ENCODE results near the gene SH3RF3. TPM values are rescaled to one million over a fixed set of nuclear protein-coding genes. Genes with fewer than 3 reads are reported as not detected.

The SH3RF3 gene
- total RNA-seq, 3 donors from 2014 or later (not counting 1 experiment from before 2014, with no cell fraction given), result 0.23 to 0.61 (median 0.34) TPM

- Mint-ChIP-seq H3K27me3 (ENCODE audit: low read depth in 2 of 2) (no peaks in the 10 kb centered on the region), H3K36me3 (no peaks in the 10 kb centered on the region), H3K4me1 (peaks cover 27 to 28% of the 10 kb centered on the region in 2 donors), H3K27ac (no peak overlapping the region), H3K9me3 (no peaks in the 10 kb centered on the region), H3K4me3 (no peak overlapping the region)
- H3K4me1 ChIP-seq (ENCODE audit: control insufficient read depth, insufficient read depth, low read length), result peaks cover 33% of the 10 kb centered on the region
- no peak overlapping the region for H3K27ac ChIP-seq (ENCODE audit: low read length)
- DNase-seq (no peak), ATAC-seq (no peak)
- 90% methylated on average over 14 of the region's 14 CpGs for WGBS (ENCODE audit: insufficient coverage)
- no peaks in the 10 kb centered on the region for H3K27me3 ChIP-seq (ENCODE audit: control insufficient read depth, insufficient read depth, low read length)
- intact Hi-C loops (cut with micrococcal nuclease), result no loop called here
- no peak for TF ChIP-seq CTCF (IDR thresholded peaks at IDR 0.05)
- no peak overlapping the region for H3K4me3 ChIP-seq (ENCODE audit: low read length)
- H3K36me3 ChIP-seq (ENCODE audit: control insufficient read depth, insufficient read depth, low read length), result no peaks in the 10 kb centered on the region
- no peaks in the 10 kb centered on the region for H3K9me3 ChIP-seq (ENCODE audit: control insufficient read depth, insufficient read depth, low read length)
These were observed 224.1 kb downstream of the SH3RF3 start for GRCh38 chr2:109352898-109353689.

DNA sequence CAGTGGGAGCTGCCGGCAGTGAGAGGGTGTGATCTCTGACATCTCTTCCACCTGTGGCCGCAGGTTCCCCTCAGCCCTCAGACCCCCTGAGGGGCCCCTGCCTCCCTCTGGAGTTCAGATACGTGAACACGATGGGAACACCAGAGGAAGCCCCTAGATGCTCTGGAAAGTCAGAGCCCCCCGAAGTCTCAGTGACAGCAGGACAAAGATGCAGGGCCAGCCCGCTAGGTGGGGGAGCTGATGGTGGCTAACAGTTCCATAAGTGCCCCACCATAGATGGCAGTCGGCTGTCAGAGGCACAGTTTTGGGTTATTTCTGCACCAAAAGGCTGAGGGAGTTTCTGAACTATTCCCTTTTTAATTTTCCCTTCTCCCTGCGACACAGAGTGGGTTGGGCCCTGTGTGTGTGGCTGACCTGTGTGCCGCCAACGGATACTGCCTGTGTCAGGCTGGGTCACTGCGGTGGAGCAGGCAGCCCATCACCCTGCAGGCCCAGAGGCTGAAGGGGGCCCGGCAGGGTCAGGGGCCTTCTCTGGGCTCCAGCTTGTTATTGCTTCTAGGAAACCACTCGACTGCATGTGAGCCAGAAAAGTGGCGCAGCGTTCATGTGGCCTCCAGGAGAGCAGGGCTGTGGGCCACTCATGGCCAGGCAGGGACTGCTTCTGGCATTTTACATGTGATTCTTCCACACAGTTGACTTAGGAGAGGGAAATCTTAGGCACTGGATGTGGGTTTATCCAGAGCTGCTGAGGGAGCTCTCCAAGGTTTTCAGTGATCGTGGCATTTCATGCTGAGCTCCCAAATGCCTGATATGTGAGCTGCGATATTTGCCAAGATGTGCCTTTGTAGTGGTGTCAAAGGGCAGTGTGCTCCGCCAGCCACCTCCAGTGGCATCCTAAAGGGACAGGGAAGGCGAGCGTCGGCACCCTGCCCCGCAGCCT lies 225.1 kb downstream of the SH3RF3 start:
- no peak overlapping the region for H3K4me3 ChIP-seq (ENCODE audit: low read length)
- DNase-seq (no peak), ATAC-seq (no peak)
- H3K4me1 ChIP-seq (ENCODE audit: control insufficient read depth, insufficient read depth, low read length), result peaks cover 23% of the 10 kb centered on the region
- WGBS (ENCODE audit: insufficient coverage), result 90% methylated on average over 22 of the region's 22 CpGs
- no peak for TF ChIP-seq CTCF (IDR thresholded peaks at IDR 0.05)
- no peak overlapping the region for H3K4me3 Mint-ChIP-seq
- no peaks in the 10 kb centered on the region for H3K27me3 Mint-ChIP-seq (ENCODE audit: low read depth in 2 of 2)
- H3K9me3 ChIP-seq (ENCODE audit: control insufficient read depth, insufficient read depth, low read length), result no peaks in the 10 kb centered on the region
- H3K4me1 Mint-ChIP-seq, result peaks cover 18% of the 10 kb centered on the region in 2 donors
- H3K27ac Mint-ChIP-seq, result no peak overlapping the region
- H3K27me3 ChIP-seq (ENCODE audit: control insufficient read depth, insufficient read depth, low read length), result no peaks in the 10 kb centered on the region
- H3K9me3 Mint-ChIP-seq, result no peaks in the 10 kb centered on the region
- no peaks in the 10 kb centered on the region for H3K36me3 ChIP-seq (ENCODE audit: control insufficient read depth, insufficient read depth, low read length)
- H3K27ac ChIP-seq (ENCODE audit: low read length), result no peak overlapping the region
- intact Hi-C loops (cut with micrococcal nuclease), result no loop called here
- no peaks in the 10 kb centered on the region for H3K36me3 Mint-ChIP-seq

- no peak overlapping the region for H3K27ac ChIP-seq (ENCODE audit: low read length)
- DNase-seq (no peak), ATAC-seq (no peak)
- no peaks in the 10 kb centered on the region for H3K27me3 ChIP-seq (ENCODE audit: control insufficient read depth, insufficient read depth, low read length)
- TF ChIP-seq CTCF (IDR thresholded peaks at IDR 0.05), result no peak
- Mint-ChIP-seq H3K27ac (no peak overlapping the region), H3K9me3 (no peaks in the 10 kb centered on the region), H3K4me1 (peaks cover 5% of the 10 kb centered on the region in 2 donors), H3K27me3 (ENCODE audit: low read depth in 2 of 2) (no peaks in the 10 kb centered on the region), H3K36me3 (no peaks in the 10 kb centered on the region), H3K4me3 (no peak overlapping the region)
- H3K4me3 ChIP-seq (ENCODE audit: low read length), result no peak overlapping the region
- H3K9me3 ChIP-seq (ENCODE audit: control insufficient read depth, insufficient read depth, low read length), result no peaks in the 10 kb centered on the region
- no peaks in the 10 kb centered on the region for H3K36me3 ChIP-seq (ENCODE audit: control insufficient read depth, insufficient read depth, low read length)
- intact Hi-C loops (cut with micrococcal nuclease), result no loop called here
- WGBS (ENCODE audit: insufficient coverage), result 81% methylated on average over 7 of the region's 8 CpGs
- H3K4me1 ChIP-seq (ENCODE audit: control insufficient read depth, insufficient read depth, low read length), result peaks cover 11% of the 10 kb centered on the region
These were observed 226.3 kb downstream of the SH3RF3 start for GRCh38 chr2:109355192-109355843.
